ENCODE measurements around the gene XKRX. TPM values are rescaled to one million over a fixed set of nuclear protein-coding genes. Genes with fewer than 3 reads are reported as not detected.

XKRX gene
- 0.39 and 0.51 TPM in 2 replicates for total RNA-seq

DNA sequence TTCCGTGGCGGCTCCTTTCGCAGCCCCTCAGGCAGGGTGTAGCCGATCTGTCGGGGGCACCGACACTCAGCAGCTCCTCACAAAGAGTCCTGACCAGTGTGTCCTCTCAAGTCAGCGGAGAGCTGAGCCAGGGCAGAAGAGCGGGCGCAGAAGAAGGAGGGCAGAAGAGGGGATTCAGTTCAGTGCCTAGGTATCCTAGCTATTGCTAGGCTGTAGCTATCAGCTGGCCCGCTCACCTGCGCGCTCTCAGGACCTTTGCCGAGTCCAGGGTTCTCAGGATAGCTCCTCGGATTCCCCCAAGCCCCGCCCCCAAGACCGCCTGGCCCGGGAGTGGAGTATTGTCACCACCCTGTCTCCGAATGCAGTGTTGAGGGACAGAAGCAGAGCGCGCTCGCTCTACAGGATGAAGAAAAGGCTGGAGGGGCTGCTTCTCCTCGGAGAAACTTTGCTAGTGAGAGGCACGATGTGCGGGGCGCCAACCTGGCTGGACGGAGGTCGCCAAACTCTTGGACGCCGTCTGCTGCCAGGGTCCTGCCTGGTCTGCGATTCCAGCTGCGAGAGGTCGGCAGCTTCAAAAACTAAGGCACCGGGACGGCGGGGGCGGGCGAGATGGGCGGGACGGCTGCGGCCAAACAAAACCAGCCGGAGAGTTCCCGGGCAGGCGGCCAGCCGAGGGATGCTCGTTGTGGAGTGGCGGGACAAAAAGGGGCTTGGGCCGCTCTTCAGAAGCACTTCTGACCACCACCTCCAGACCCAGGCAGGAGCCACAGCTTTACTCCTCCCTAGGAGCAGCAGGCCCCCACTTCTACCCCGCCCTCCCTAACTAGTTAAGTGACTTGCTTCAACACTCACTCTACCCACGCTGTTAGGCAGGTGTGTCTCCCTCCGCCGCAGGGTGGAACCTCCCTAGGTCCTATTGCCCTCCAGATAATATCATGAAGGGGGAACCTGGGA is at the start of gene XKRX:
XKRX (minus strand) TSS at position 258 of the 954 bp plus-strand sequence. CDS start 613 bp downstream, outside the sequence.
- H3K4me3 Mint-ChIP-seq = peak within 1 kb of the TSS; percentile 85
- no peaks in the 10 kb centered on the region for H3K27me3 Mint-ChIP-seq (ENCODE audit: insufficient read depth)
- peaks cover 22% of the 10 kb centered on the region for H3K4me1 Mint-ChIP-seq (ENCODE audit: low read depth)
- intact Hi-C loops (cut with micrococcal nuclease) = loop anchor here (1.0 to 5.0 kb wide), 4 partner anchors 65 to 478 kb away; partner anchors contain the start of genes CENPI, GLA and HNRNPH2
- H3K36me3 Mint-ChIP-seq (ENCODE audit: low read depth) = peaks cover 5% of the 10 kb centered on the region
- H3K27ac Mint-ChIP-seq = peak within 1 kb of the TSS; percentile 34
- peak; percentile 5 for DNase-seq (ENCODE audit: low spot score)
- H3K9me3 Mint-ChIP-seq = peaks cover 7% of the 10 kb centered on the region

DNA sequence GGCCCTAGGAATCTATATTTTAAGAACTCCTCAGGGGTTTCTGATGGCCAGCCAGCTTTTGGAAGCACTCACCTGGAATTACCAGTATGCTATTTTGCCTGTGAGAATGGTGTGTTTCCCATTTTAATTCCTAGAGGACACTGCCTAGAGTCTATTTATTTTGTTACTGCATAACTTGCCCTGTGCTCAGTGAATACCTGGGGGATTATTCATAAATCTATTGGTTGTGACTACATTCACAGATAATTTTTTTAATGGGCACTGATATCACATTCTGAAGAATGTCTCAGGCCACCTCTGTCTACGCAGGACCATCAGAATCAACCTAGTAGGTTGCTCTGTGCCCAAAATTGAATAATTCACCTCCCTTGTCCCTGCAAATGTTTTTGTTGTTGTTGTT is 47.5 kb upstream of the XKRX start:
- no peaks in the 10 kb centered on the region for H3K36me3 Mint-ChIP-seq (ENCODE audit: low read depth)
- H3K4me3 Mint-ChIP-seq = no peak overlapping the region

DNA sequence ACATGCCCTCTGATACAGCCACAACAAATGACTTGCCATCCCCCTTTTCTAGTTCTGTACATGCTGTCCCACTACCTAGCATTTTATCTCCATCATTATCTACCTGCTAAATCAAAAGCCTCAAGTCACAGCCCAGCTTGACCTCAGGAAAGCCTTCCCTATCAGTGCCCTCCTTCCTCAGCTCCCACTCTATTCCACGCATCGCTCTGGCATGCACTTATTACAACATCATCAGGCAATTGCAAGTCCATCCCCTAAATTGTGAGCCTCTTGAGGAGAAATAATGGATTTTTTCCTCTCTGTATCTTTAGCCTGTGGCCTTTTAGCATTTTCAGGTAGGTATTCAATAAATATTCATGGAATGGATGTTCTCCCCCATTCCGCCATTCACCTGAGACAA is 46.5 kb upstream of the XKRX start:
- Mint-ChIP-seq H3K27me3 (ENCODE audit: insufficient read depth) (no peaks in the 10 kb centered on the region), H3K4me1 (ENCODE audit: low read depth) (no peaks in the 10 kb centered on the region), H3K36me3 (ENCODE audit: low read depth) (no peaks in the 10 kb centered on the region), H3K4me3 (no peak overlapping the region), H3K9me3 (no peaks in the 10 kb centered on the region), H3K27ac (no peak overlapping the region)
- DNase-seq (ENCODE audit: low spot score) = no peak
- intact Hi-C loops (cut with micrococcal nuclease) = no loop called here

More for the DNA sequence above, 47.5 kb upstream of the XKRX start:
- Mint-ChIP-seq H3K9me3 (no peaks in the 10 kb centered on the region), H3K27ac (no peak overlapping the region), H3K27me3 (ENCODE audit: insufficient read depth) (no peaks in the 10 kb centered on the region), H3K4me1 (ENCODE audit: low read depth) (no peaks in the 10 kb centered on the region)
- intact Hi-C loops (cut with micrococcal nuclease) = no loop called here
- DNase-seq (ENCODE audit: low spot score) = no peak

DNA sequence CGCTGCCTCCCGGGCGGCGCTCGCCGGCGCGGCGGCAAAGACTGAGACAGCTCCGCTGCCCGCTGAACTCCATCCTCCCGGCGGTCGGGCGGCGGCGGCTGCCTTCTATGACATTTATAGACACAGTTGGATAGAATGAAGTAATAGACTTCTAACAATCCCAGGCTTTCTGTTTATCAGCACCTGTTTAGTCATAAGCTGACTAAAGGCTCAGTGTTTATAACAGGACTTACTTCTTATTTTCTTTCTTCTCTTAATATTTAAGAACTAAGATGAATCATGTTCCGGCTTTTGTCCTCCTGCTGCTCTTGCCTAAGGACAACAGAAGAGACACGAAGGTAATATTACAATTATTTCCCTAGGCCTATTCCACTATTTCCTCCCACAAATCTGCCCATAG is 44.7 kb upstream of the XKRX start:
- no peaks in the 10 kb centered on the region for H3K9me3 Mint-ChIP-seq
- no peaks in the 10 kb centered on the region for H3K36me3 Mint-ChIP-seq (ENCODE audit: low read depth)
- intact Hi-C loops (cut with micrococcal nuclease) = no loop called here
- no peak overlapping the region for H3K4me3 Mint-ChIP-seq
- no peaks in the 10 kb centered on the region for H3K4me1 Mint-ChIP-seq (ENCODE audit: low read depth)
- DNase-seq (ENCODE audit: low spot score) = no peak
- H3K27me3 Mint-ChIP-seq (ENCODE audit: insufficient read depth) = no peaks in the 10 kb centered on the region
- H3K27ac Mint-ChIP-seq = no peak overlapping the region

DNA sequence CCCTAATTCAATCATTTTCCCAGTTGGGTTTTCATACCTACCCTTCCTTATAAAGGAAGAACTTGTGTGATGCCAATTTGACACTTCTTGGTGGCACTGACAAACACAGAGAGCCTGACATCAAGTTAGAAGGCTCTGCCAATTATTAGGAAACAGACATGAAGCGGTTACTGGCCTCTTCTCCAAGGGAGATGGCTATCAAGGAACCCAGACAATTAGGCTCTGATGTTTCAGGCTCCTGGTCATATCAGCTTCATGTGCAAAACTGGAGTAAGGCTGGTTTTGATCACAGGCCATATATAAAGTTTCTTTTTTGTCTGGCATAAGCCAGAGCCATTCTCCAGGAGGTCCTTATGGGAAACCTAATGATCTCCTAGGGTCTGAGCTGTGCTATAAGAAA is 41.2 kb upstream of the XKRX start:
- H3K27me3 Mint-ChIP-seq (ENCODE audit: insufficient read depth) = no peaks in the 10 kb centered on the region
- no peaks in the 10 kb centered on the region for H3K4me1 Mint-ChIP-seq (ENCODE audit: low read depth)
- H3K9me3 Mint-ChIP-seq = no peaks in the 10 kb centered on the region
- H3K4me3 Mint-ChIP-seq = no peak overlapping the region
- no peak overlapping the region for H3K27ac Mint-ChIP-seq
- intact Hi-C loops (cut with micrococcal nuclease) = no loop called here
- no peaks in the 10 kb centered on the region for H3K36me3 Mint-ChIP-seq (ENCODE audit: low read depth)
- DNase-seq (ENCODE audit: low spot score) = no peak

DNA sequence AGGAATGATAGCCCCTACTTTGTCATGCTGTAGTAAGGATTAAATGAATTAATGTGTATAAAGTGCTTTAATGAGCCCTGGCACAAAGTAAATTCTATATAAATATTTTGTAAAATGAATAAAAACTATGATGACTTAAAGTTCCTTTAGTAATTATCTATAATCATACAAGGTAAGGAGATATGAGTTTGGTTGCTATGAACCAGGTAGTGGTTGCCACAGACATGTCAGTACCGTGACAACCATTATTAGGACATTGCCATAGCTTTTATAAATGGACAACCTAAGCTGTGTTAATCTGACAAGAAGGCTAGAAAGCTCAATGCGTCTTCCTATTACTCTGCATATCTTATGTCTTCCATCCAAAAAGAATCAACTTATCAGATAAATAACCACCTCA is 40.7 kb upstream of the XKRX start, which contains the start of gene ARL13A:
ARL13A (plus strand) TSS at position 301 of the 400 bp plus-strand sequence. CDS start 3,982 bp downstream, outside the sequence.
- no peak for DNase-seq (ENCODE audit: low spot score)
- intact Hi-C loops (cut with micrococcal nuclease) = no loop called here
- H3K9me3 Mint-ChIP-seq = no peaks in the 10 kb centered on the region
- H3K36me3 Mint-ChIP-seq (ENCODE audit: low read depth) = no peaks in the 10 kb centered on the region
- no peaks in the 10 kb centered on the region for H3K4me1 Mint-ChIP-seq (ENCODE audit: low read depth)
- no peaks in the 10 kb centered on the region for H3K27me3 Mint-ChIP-seq (ENCODE audit: insufficient read depth)
- no peak within 1 kb of the TSS for H3K4me3 Mint-ChIP-seq
- no peak within 1 kb of the TSS for H3K27ac Mint-ChIP-seq

DNA sequence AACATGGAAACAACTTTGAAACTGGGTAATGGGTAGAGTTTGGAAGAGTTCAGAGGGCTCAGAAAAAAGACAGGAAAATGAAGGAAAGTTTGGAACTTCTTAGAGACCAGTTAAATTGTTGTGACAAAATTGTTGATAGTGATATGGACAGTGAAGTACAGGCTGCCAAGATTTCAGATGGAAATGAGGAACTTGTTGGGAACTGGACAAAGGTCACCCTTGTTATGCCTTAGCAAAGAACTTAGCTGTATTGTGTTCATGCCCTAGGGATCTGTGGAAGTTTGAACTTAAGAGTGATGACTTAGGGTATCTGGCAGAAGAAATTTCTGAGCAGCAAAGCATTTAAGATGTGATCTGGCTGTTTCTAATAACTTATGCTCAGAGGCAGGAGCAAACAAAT is 35.6 kb upstream of the XKRX start:
- intact Hi-C loops (cut with micrococcal nuclease) = no loop called here
- Mint-ChIP-seq H3K27ac (no peak overlapping the region), H3K36me3 (ENCODE audit: low read depth) (no peaks in the 10 kb centered on the region), H3K4me3 (no peak overlapping the region), H3K4me1 (ENCODE audit: low read depth) (no peaks in the 10 kb centered on the region), H3K27me3 (ENCODE audit: insufficient read depth) (no peaks in the 10 kb centered on the region), H3K9me3 (no peaks in the 10 kb centered on the region)
- DNase-seq (ENCODE audit: low spot score) = no peak

DNA sequence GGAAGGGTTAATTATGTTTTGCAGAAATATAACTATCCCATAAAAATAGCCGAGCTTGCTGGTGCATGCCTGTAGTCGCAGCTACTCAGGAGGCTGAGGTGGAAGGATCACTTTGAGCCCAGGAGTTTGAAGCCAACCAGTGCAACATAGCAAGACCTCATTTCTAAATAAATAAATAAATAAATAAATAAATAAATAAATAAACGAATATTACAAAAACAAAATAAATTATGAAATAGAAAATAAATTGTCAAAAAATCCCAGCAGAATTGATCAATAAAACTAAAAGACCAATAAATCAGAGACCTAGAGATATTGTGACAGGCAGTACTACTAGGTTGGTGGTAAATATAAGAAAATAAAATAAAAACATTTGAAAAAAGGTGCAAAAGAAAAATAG is 34.1 kb upstream of the XKRX start:
- DNase-seq (ENCODE audit: low spot score) = no peak
- Mint-ChIP-seq H3K27me3 (ENCODE audit: insufficient read depth) (no peaks in the 10 kb centered on the region), H3K4me1 (ENCODE audit: low read depth) (no peaks in the 10 kb centered on the region), H3K27ac (no peak overlapping the region), H3K36me3 (ENCODE audit: low read depth) (no peaks in the 10 kb centered on the region), H3K9me3 (no peaks in the 10 kb centered on the region), H3K4me3 (no peak overlapping the region)
- intact Hi-C loops (cut with micrococcal nuclease) = no loop called here

DNA sequence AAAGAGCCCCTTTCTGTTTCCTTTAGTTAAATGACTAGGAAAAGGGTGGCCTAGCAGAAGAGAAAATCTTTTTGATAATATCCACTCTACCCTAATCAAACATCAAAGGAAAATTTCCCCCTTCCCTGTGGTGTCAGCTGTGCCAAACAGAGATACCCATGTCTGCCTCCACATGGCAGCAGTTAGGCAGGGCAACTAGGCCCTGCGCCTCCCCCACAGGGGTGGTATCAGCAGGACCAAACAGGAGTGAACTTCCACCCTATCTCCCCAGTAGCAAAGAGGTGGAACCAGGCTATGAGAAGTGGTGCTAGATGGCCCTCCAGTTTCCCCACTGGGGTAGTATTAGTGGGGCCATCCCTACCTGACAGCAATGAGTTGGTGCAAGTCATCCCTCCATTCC is 19.8 kb upstream of the XKRX start:
- no peaks in the 10 kb centered on the region for H3K9me3 Mint-ChIP-seq
- peaks cover 2% of the 10 kb centered on the region for H3K27me3 Mint-ChIP-seq (ENCODE audit: insufficient read depth)
- H3K36me3 Mint-ChIP-seq (ENCODE audit: low read depth) = no peaks in the 10 kb centered on the region
- intact Hi-C loops (cut with micrococcal nuclease) = no loop called here
- DNase-seq (ENCODE audit: low spot score) = no peak
- H3K4me3 Mint-ChIP-seq = no peak overlapping the region
- no peaks in the 10 kb centered on the region for H3K4me1 Mint-ChIP-seq (ENCODE audit: low read depth)
- H3K27ac Mint-ChIP-seq = no peak overlapping the region

DNA sequence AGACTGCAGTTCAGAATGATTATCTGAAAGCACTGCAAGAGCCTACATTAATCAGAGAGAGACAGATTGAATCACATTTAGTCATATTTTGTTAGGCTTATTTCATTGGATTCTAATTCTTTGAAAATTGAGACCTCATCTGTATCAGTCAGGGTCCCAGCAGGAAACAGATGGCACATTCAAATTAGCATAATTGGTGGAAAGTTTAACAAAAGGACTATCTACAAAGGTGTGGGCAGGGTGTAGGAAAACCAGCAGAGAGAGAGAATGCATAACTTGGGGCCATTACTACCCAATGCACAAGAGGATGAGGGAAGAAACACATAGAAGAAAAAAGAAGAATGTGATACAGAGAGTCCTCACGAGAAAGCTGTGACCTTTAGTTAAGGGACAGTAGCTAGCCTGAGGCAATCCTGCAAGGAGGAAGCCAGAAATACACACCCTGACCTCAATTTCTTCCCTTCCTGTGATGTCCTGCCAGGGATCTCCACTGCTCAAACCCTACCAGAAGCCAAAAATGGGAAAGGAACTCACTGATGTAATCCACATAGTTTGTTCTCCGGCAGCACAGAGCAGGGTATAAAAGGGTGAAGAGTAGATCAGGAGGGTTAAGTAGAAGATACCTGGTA is 17.7 kb upstream of the XKRX start:
- DNase-seq (ENCODE audit: low spot score) = no peak
- Mint-ChIP-seq H3K27ac (no peak overlapping the region), H3K36me3 (ENCODE audit: low read depth) (no peaks in the 10 kb centered on the region), H3K4me3 (no peak overlapping the region), H3K9me3 (no peaks in the 10 kb centered on the region), H3K4me1 (ENCODE audit: low read depth) (no peaks in the 10 kb centered on the region), H3K27me3 (ENCODE audit: insufficient read depth) (peaks cover 2% of the 10 kb centered on the region)
- intact Hi-C loops (cut with micrococcal nuclease) = no loop called here

DNA sequence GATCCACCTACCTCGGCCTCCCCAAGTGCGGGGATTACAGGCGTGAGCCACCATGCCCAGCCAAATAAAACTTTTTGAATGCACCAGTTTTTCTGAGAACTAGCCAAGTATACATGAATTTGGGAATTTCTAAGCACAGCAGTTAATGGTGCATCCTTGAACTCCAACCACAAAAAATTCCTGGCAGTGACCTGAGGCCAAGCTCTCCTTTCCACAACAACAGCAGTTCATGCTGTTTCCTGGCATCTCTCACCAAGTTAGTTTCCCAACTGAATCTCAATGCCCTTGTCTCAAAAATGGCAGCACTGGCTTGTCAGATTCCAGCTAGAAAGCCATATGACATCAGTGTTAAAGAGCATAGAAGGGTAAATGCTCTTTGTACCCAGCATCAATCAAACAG is 15.9 kb upstream of the XKRX start:
- no peak overlapping the region for H3K4me3 Mint-ChIP-seq
- H3K27me3 Mint-ChIP-seq (ENCODE audit: insufficient read depth) = peaks cover 2% of the 10 kb centered on the region
- H3K27ac Mint-ChIP-seq = no peak overlapping the region
- no peaks in the 10 kb centered on the region for H3K4me1 Mint-ChIP-seq (ENCODE audit: low read depth)
- intact Hi-C loops (cut with micrococcal nuclease) = no loop called here
- no peak for DNase-seq (ENCODE audit: low spot score)
- no peaks in the 10 kb centered on the region for H3K36me3 Mint-ChIP-seq (ENCODE audit: low read depth)
- H3K9me3 Mint-ChIP-seq = no peaks in the 10 kb centered on the region

DNA sequence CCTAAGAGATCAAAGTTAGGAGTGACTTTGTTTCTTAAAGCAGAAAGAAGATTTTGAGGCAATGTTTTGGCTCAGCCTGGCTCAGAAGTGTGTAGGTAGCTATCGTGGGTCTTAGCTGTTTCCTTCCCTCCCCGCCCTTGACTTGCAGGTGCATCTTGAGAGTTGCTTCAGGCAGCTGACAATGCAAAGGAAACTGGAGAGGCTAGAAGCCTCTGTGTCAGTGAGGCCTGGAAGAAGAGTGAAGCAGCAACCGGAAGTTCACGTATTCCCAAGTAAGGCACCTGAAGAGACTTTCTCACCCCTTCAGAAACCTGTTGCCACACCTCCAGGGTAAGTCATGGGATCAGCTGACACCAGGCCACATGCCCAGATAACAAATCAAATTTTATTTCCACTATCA is 10.6 kb upstream of the XKRX start:
- intact Hi-C loops (cut with micrococcal nuclease) = no loop called here
- no peaks in the 10 kb centered on the region for H3K9me3 Mint-ChIP-seq
- H3K36me3 Mint-ChIP-seq (ENCODE audit: low read depth) = no peaks in the 10 kb centered on the region
- no peaks in the 10 kb centered on the region for H3K4me1 Mint-ChIP-seq (ENCODE audit: low read depth)
- H3K4me3 Mint-ChIP-seq = no peak overlapping the region
- no peak overlapping the region for H3K27ac Mint-ChIP-seq
- no peak for DNase-seq (ENCODE audit: low spot score)
- H3K27me3 Mint-ChIP-seq (ENCODE audit: insufficient read depth) = peaks cover 2% of the 10 kb centered on the region

DNA sequence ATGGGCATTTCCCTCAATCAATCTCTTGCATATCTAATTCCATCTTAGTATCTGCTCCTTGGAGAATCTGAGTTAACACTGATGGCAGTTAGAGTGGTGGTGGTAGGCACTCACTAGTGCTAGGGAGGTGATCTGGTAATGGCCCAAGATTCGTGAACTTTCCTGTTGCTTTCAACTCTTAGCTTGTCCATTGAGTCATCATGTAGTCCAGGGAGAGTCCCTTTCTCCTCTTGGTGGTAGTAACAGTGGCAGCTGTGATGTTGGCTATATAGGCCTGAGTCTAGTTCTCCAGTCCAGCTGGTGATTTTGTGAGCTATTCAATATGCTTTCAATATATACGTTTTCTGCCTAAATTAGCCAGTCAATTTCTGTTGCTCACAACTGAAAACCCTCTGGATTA is 7.0 kb upstream of the XKRX start:
- Mint-ChIP-seq H3K27me3 (ENCODE audit: insufficient read depth) (no peaks in the 10 kb centered on the region), H3K9me3 (peaks cover 7% of the 10 kb centered on the region), H3K36me3 (ENCODE audit: low read depth) (peaks cover 5% of the 10 kb centered on the region), H3K4me3 (no peak overlapping the region), H3K27ac (no peak overlapping the region), H3K4me1 (ENCODE audit: low read depth) (peaks cover 15% of the 10 kb centered on the region)
- DNase-seq (ENCODE audit: low spot score) = no peak
- intact Hi-C loops (cut with micrococcal nuclease) = no loop called here
